ENCODE results near the gene ZNF181. TPM values are rescaled to one million over a fixed set of nuclear protein-coding genes. Genes with fewer than 3 reads are reported as not detected.

ZNF181 gene
- polyA plus RNA-seq (2012; ENCODE audit: insufficient read length, low read depth) = 3.3 TPM

DNA sequence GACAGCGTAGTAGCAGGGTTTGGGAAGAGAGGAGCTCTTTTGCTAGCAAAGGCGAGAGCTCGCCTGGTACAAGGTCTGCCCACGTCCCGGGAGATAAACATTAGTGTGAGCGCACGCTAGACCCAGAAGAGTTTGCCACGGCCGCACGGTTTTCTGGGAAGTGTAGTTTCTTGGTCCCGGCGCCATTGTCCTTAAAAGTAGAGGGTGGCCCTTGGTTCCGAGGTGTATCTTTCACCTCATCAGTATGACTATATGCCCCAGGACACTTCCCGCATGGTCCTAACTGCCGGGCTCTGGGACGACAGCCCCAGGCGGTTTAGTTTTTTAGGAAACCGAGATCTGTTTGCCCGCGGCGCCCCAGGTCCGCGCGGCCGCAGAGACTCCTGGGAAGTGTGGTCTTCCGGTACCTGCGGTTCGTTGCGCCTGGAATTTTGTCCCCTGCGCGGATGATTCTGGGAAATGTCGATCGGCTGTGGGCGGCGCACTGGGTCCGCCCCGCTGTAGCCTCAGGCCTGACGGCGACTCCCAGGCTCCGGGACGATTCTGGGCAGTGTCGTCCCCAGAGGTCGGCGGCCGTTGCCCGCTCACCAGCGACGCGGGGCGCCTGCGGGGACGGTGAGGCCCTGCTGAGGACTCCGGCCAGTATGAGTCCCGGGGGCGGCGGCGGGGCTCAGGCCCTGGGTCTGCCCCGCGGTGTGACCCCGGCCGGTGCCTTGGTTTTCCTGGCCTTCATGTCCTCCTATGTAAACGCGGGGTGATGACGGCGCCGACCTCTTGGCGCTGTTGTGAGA, at the start of gene ZNF181:
Gene ZNF181 (plus strand): TSS at position 498 of the 791 bp plus-strand sequence. CDS start 795 bp downstream, outside the sequence.
- TF ChIP-seq SIN3A (IDR thresholded peaks at IDR 0.05; ENCODE audit: borderline replicate concordance, insufficient read depth, low read length) = no peak; the same call in 1 of the 2 replicates
- TF ChIP-seq POLR2AphosphoS5 (IDR thresholded peaks at IDR 0.05; ENCODE audit: low read depth, low read length) = peak; percentile 73
- TF ChIP-seq TAF1 (IDR thresholded peaks at IDR 0.05; ENCODE audit: borderline replicate concordance, insufficient read depth, low read length) = 0 out of 2 replicates have a peak, but pooled peaks have one; percentile 28
- TF ChIP-seq, protein P1, sequence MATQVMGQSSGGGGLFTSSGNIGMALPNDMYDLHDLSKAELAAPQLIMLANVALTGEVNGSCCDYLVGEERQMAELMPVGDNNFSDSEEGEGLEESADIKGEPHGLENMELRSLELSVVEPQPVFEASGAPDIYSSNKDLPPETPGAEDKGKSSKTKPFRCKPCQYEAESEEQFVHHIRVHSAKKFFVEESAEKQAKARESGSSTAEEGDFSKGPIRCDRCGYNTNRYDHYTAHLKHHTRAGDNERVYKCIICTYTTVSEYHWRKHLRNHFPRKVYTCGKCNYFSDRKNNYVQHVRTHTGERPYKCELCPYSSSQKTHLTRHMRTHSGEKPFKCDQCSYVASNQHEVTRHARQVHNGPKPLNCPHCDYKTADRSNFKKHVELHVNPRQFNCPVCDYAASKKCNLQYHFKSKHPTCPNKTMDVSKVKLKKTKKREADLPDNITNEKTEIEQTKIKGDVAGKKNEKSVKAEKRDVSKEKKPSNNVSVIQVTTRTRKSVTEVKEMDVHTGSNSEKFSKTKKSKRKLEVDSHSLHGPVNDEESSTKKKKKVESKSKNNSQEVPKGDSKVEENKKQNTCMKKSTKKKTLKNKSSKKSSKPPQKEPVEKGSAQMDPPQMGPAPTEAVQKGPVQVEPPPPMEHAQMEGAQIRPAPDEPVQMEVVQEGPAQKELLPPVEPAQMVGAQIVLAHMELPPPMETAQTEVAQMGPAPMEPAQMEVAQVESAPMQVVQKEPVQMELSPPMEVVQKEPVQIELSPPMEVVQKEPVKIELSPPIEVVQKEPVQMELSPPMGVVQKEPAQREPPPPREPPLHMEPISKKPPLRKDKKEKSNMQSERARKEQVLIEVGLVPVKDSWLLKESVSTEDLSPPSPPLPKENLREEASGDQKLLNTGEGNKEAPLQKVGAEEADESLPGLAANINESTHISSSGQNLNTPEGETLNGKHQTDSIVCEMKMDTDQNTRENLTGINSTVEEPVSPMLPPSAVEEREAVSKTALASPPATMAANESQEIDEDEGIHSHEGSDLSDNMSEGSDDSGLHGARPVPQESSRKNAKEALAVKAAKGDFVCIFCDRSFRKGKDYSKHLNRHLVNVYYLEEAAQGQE (IDR thresholded peaks at IDR 0.05; ENCODE audit: insufficient read depth in 1 of 2, low read depth in 2 of 2, low read length in 2 of 2) = no peak
- peak; percentile 76 for TF ChIP-seq FOXP2 (optimal IDR thresholded peaks at IDR 0.05; ENCODE audit: borderline replicate concordance, extremely low read depth, extremely low read length, insufficient read depth)

DNA sequence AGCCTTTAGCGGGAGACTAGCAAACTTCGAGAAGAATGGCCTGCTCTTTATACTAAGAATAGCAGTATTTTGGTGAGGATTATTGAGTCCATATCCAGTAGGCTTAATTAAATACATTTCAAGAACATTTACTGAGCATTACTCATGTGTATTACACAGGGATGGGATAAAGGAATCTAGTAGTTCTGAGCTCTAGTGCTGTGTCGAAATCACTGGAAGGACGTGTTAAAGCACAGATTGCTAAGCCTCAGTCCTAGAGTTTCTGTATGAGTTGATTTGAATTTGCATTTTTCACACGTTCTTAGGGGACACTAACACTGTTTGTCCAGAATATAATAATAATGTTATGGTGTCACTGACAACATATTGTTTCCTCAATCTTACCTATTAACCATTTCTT, 47.6 kb upstream of the ZNF181 start:
- TF ChIP-seq TAF1 (IDR thresholded peaks at IDR 0.05; ENCODE audit: borderline replicate concordance, insufficient read depth, low read length) (no peak), POLR2AphosphoS5 (IDR thresholded peaks at IDR 0.05; ENCODE audit: low read depth, low read length) (no peak), FOXP2 (optimal IDR thresholded peaks at IDR 0.05; ENCODE audit: borderline replicate concordance, extremely low read depth, extremely low read length, insufficient read depth) (no peak), SIN3A (IDR thresholded peaks at IDR 0.05; ENCODE audit: borderline replicate concordance, insufficient read depth, low read length) (no peak)
- TF ChIP-seq, protein P1 (IDR thresholded peaks at IDR 0.05; ENCODE audit: insufficient read depth in 1 of 2, low read depth in 2 of 2, low read length in 2 of 2) = no peak

DNA sequence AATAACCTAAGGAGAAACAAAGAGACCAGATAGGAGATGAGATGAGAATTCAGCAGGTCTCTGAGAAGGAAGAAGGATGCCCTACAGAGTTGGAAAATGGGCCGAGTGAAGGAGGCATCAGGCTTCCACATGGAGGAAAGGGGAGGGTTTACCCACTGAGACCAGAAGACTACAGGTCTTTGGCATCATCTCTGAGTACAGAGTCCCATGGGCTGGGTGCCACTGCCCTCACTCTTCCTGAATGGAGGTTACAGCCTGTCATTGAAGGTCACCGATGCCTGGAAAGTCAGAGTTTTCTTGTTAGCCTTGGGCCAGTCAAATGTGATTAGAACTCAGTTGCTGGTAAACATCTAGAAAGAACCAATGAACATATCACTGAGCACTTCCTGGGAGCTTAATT, 46.7 kb upstream of the ZNF181 start:
- TF ChIP-seq POLR2AphosphoS5 (IDR thresholded peaks at IDR 0.05; ENCODE audit: low read depth, low read length) = no peak
- TF ChIP-seq, protein P1 (IDR thresholded peaks at IDR 0.05; ENCODE audit: insufficient read depth in 1 of 2, low read depth in 2 of 2, low read length in 2 of 2) = no peak
- TF ChIP-seq FOXP2 (optimal IDR thresholded peaks at IDR 0.05; ENCODE audit: borderline replicate concordance, extremely low read depth, extremely low read length, insufficient read depth) = no peak
- TF ChIP-seq SIN3A (IDR thresholded peaks at IDR 0.05; ENCODE audit: borderline replicate concordance, insufficient read depth, low read length) = no peak
- no peak for TF ChIP-seq TAF1 (IDR thresholded peaks at IDR 0.05; ENCODE audit: borderline replicate concordance, insufficient read depth, low read length)

DNA sequence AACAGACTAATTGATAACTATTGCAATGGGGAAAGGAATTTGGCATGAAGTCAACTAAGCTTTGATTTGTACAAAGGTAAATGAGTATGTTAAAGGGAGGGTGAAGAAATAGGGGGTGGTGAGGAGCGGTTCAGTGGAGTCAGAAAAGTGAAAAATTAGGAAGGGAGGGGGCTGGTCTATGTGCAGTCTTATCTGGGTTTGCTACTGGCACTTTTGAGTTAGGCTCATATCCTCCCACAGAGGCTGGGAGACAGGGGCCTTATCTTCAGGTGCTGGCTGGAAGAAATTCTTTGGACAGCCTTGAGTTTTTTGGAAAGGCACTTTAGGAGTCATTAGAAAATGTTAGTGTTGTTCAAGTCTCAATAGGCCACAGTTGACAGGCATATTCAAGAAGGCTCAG, 45.5 kb upstream of the ZNF181 start:
- no peak for TF ChIP-seq TAF1 (IDR thresholded peaks at IDR 0.05; ENCODE audit: borderline replicate concordance, insufficient read depth, low read length)
- TF ChIP-seq FOXP2 (optimal IDR thresholded peaks at IDR 0.05; ENCODE audit: borderline replicate concordance, extremely low read depth, extremely low read length, insufficient read depth) = no peak
- TF ChIP-seq, protein P1 (IDR thresholded peaks at IDR 0.05; ENCODE audit: insufficient read depth in 1 of 2, low read depth in 2 of 2, low read length in 2 of 2) = no peak
- TF ChIP-seq POLR2AphosphoS5 (IDR thresholded peaks at IDR 0.05; ENCODE audit: low read depth, low read length) = no peak
- no peak for TF ChIP-seq SIN3A (IDR thresholded peaks at IDR 0.05; ENCODE audit: borderline replicate concordance, insufficient read depth, low read length)

Measured in PFSK-1 (cell line).